GM21737 (cell line): Measurements from ENCODE around the gene GLIS2.

ENCODE experiments used
- ATAC-seq: cut with Tn5 transposase; IDR thresholded peaks from one replicate; pipeline ENCODE4 v1.9.1; 2021; ENCODE audit warnings: mild to moderate bottlenecking, moderate library complexity; ENCODE audit not compliant: unreplicated experiment

GLIS2 gene

DNA sequence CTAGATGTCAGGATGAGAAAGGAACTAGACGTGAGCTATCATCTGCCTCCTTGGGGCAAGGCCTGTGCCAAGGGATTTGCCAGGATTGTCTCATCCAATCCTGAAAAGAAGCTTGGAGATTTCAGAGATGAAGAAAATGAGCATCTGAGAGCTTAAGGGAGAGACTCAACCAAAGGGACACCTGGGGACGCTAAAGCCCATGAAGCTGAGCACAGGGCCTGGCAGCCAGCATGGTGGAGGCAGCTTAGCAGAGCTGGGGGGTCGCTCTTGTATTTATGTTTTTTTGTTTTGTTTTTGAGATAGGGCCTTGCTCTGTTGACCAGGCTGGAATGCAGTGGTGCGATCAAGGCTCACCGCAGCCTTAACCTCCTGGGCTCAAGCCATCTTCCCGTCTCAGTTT, 18.4 kb upstream of the GLIS2 start:
- ATAC-seq, result no peak

DNA sequence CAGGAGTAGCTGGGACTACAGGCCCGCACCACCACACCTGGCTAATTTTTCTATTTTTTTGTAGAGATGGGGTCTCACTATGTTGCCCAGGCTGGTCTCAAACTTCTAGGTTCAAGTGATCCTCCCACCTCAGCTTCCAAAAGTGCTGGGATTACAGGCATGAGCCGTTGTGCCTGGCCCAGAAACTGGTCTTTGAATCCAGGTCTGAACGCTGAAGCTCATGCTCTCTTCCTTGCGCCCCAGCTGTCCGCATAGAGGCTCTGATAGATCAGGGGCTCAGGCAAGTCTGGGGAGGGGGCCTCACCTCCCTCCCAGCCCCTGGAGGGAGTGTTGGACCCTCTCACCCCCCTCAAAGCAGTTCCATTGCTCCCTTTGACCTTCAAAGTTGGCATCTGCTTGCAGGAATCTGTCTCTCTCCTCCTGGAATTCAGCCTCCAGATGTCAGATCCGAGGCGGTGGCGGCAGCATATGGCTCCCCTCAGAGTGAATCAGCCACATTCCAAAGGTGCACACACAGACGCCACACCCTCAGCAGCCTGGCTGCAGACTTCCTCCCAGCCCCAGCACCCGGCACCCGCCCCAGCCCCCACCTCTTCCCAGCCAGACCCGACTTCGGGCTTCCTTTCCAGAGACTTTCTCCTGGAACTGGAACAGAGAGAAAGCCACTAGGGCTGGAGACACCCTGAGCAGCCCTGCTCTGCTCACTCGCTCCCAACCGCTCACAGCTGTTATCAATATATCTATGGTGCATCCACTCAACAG, 16.9 kb upstream of the GLIS2 start:
- ATAC-seq, result no peak

DNA sequence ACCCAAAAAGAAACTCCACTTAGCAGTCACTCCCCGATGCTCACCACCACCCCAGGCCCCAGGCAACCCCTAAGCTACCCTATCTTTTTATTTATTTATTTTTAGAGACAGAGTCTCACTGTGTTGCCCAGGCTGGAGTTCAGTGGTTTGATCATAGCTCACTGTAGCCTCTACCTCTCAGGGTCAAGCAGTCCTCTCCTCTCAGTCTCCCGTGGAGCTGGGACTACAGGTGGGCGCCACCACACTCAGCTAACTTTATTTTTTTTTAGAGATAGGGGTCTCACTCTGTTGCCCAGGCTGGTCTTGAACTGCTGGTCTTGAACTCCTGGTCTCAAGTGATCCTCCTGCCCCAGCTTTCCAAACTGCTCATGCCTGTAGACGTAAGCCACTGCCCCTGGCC, 14.7 kb upstream of the GLIS2 start:
- ATAC-seq, result no peak

DNA sequence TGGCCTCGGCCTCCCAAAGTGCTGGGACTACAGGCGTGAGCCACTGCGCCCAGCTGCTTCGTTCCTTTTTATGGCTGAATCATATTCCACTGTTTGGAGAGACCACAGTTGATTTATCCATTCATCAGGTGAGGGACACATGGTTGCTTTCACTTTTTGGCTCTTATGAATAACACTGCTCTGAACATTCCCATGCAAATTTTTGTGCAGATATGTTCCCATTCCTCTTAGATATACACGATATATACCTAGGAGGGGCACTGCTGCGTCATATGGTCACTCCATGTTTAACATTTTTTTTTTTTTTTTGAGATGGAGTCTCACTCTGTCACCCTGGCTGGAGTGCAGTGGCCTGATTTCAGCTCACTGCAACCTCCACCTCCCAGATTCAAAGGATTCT, 13.9 kb upstream of the GLIS2 start:
- ATAC-seq, result no peak

DNA sequence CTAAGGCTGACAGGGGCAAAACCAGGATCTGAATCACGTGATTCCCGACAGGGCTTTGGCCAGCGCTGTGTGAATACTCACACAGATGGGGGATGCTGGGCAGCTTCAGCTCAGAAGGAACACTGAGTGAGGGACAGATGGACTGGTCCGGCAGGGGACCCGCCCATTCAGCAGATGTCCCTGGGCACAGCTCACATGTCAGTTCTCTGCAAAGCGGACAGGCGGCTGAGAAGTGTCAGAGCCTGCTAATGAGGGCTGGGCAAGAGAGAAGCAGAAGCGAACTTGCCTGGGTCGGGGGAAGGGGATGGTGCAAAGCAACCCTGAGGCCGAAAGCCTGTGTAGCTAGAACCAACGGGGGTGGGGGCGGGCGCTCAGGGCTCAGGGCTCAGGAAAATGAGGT, 11.9 kb upstream of the GLIS2 start:
- no peak for ATAC-seq

DNA sequence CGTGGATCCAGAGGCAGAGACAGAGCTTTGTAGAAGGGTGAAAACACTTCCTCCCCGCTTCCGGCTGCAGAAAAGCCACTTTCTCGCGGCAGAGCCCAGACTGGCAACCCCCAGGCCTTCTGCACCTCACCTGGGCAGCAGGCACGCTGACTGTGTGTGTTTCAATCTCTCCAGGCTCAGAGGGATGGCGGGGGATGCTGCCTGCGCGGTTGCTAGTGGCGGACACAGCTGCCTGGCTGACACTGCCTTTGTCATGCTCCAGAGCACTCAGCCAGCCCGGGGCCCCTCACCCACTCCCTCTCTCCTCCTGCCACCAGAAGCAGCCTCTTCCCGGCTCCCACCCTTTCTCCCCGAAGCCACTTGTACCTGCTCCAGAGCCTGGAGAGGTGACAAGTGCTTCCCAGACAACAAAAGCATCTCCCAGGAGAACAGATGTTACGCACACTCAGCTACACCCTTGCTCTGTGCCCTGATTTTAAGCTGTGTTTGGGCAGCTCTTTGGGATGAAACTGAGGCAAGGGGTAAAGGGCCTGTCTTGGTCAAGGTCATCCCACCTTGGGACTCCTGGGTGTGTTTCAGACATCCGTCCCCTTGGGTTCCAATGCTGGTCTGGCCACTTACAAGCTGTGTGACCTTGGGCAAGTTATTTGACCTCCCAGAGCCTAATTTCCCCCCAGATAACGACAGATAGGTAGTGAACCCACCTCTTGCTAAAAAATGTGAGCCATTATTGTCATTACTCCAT, 9.2 kb upstream of the GLIS2 start:
- ATAC-seq, result no peak

DNA sequence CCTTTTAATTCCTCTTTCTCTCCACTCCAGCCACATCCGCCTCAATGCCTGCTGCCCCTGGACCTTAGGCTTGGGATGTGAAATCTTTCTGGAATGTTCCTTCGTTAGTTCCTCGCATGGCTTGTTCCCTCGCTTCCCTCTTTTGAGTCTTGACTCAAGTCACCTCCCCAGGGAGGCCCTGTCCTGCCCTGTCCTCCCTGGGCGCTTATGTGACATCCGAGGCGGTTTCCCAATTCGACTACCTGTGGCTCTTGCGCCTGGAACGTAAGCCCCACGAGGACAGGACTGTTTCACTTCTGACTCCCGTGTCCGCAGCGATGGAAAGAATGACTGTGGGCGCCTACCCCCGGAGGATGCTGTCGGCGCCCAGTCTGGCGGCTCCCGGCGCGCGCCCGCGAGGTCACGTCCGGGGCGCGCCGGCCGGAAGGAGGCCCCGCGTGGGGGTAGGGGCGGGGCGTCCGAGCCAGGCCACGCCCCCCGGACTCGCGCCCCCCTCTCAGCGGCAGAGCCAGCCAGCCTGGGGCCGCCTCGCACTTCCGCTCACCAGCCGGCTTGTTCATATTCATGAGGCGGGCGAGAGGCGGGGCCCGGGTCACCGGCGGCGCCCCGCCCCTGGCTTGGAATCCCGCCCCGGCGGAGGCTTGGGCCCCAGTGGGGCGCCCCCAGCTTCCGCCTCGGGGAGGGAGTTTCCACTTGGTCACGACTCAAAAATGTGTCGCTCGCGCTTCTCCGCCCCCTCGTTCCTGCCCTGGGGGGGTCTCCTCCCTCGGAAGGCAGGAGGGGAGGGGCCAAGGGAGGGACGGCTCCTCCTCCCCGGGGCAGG, 8.4 kb upstream of the GLIS2 start:
- peak; percentile 85 for ATAC-seq

DNA sequence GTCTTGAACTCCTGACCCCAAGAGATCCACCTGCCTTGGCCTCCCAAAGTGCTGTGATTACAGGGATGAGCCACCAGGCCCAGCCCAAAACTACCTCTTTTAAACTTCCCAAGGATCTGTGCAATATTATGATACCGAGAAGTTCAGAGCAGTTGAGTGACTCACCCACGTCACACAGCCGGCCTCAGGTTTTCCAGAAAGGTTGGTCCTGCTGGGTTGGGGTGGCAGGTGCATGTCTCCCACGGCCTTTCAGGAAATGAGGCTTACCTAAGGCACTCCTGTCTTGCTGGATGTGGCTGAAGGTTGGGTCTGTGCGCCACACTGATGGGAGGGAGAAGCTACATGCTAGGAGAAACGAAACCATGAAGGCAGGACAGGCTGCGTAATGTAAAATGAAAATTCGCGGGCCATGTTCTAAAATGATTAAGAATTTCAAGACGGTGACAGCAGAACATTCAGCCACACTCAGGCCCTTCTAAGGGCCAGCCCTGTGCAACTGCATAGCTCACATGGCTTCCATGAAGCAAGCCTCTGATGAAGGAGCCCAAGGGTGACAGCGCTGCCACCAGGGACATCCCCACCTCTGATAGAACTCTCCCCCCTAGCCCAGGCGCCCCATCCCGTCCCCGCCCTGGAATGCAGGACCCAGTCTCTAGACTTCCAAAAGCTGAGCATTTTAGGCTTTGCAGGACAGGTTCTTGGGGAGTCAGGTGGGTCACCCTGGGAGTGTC, 6.6 kb upstream of the GLIS2 start:
- no peak for ATAC-seq

DNA sequence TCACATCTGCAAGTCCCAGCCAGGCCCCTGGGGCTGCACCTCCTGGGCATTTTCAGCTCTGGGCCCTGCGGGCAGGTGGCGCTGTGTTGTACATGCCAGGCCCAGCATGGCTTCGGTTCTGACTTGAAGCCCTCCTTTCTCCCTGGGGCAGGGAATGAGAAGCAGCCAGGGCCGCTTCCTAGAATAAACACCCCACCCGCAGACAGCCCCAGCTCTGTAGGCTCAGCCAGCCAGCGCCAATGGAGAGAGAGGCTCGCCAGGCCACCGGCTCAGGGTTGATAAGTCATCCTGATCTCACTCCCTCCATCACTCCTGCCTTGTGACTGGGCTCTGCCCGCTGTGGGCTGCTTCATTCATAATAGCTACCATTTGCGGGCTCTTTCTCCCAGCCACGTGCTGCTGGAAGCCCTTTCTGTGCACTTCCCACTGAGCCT, 6.0 kb upstream of the GLIS2 start:
- ATAC-seq, result no peak

DNA sequence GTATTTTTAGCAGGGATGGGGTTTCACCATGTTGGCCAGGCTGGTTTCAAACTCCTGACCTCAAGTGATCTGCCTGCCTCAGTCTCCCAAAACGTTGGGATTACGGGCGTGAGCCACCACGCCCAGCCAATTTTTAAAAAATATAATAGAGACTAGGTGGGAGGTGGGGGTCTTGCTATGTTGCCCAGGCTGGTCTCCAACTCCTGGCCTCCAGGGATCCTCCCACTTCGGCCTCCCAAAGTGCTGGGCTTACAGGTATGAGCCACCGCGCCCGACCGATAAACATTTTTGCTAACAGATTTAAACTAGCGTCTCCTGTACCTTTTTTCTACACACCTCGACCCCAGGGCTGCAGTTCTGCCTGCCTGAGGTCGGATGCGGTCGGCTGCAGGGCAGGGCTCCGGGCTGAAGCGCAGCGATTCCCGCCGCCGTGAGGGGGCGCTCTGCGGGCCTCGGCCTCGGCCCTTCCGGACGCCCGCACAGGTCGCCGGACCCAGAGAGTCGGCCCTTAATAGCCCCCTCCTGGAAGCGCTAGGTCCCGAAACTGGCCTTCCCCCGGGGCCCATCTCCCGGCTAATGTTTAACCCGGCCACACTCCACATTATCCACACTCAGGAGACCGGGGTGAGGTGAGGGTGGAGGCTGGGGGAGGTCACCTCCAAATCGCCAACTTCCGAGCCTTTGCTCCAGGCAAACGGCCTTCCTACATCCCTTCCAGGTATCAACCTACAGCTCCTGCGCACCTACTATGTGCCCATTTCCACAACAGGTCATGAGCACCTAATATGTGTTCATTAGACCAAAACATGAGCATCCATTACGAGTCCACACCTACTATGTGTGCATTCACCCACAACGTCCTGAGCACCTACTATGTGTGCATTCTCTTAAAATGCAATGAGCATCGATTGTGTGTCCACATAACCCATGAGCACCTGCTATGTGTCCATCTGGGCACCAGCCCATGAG, 2.0 kb upstream of the GLIS2 start:
- ATAC-seq, result peak; percentile 47

DNA sequence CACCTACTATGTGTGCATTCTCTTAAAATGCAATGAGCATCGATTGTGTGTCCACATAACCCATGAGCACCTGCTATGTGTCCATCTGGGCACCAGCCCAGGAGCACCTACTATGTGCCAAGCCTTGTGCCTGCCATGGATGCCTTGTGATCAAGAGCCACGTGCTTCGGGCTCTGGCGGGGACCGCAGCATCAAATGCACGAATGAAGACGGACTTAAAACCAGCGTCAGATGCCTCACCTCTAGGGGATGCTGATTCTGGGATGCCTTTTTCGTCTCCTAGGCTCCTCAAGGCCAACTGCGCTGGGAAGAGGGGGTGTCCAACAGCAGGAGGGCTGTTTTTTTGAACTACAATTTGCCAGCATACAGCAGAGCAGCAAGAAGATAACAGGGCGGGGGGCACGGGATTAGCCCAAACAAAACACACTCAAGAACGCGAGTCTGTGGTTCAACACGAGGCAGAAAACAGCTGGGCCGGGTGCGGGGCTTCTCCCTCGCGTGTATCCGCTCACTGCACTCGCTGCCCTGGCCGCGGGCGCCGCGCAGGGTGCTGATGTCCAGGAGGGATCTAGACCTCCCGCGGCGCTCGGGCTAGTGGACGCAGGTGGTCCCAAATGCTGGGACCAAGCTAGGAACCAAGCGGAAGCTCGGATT, 1.2 kb upstream of the GLIS2 start:
- no peak for ATAC-seq

DNA sequence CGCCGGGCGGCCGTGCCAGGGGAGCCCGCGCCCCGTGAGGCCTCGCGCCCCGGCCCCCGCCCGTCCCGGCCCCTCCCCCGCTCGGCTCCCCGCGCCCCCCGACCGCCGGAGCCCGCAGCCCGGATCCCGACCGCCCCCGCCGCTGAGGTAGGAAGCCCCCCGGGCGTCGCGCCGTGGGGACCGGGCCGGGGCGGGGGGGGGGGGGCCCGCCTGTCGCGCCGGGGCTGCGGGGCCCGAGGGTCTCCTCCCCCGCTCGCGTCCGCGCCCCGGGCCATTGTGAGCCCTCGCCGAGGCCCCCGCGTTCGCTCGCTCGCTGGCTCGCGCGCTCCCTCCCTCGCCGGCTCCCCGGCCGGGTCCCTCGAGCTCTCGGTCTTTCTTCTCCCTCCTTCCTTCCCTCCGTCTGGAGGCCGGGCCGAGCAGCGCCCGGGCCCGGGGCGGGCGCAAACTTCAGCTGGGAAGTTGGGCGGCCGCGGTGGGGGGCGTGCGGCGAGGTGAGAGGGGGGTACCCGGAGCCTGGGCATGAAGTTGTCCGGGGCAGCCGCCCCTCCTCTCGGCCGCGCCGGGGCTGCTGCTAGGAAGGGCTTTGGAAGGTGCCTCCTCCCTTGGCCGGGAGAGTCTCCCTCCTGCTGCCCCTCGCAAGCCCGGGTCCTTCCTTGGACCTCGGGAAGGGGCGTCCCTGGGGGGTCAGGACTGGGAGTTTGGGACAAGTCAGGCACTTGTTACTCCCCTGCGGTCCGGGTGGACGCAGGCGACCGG, 419 bp downstream of the GLIS2 start:
- ATAC-seq, result no peak

DNA sequence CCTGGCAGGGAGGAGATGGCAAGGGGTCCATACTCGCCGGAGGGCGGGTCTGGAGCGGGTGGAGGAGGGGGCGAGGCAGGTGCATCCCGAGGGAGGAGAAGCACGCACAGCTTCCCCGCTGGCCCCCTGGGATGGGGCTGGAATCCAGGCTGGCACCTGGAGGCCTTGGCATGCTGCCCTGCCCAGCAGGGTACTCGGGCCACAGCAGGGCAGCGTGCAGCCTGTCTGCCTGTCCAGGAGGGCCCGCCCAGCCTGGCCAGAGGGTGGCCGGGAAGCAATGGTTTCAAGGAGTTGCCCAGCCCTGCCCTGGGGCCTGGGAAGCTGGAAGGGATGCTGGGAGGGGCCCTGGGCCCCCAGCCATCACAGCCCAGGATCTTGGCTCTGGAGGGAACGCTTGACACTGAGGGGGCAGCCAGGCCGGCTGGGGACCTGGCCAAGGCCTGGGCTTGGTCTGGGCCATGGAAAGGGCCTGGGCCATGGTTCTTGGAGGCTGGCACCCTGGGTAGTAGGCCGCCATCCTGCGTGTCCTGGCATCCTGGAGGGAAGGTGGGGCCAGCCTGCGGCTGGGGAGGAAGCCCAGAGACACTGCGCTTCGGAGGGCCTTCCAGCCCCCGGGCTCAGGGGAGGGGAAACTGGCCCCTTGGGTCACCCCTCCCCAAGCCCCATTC, 1.1 kb downstream of the GLIS2 start:
- ATAC-seq, result no peak

DNA sequence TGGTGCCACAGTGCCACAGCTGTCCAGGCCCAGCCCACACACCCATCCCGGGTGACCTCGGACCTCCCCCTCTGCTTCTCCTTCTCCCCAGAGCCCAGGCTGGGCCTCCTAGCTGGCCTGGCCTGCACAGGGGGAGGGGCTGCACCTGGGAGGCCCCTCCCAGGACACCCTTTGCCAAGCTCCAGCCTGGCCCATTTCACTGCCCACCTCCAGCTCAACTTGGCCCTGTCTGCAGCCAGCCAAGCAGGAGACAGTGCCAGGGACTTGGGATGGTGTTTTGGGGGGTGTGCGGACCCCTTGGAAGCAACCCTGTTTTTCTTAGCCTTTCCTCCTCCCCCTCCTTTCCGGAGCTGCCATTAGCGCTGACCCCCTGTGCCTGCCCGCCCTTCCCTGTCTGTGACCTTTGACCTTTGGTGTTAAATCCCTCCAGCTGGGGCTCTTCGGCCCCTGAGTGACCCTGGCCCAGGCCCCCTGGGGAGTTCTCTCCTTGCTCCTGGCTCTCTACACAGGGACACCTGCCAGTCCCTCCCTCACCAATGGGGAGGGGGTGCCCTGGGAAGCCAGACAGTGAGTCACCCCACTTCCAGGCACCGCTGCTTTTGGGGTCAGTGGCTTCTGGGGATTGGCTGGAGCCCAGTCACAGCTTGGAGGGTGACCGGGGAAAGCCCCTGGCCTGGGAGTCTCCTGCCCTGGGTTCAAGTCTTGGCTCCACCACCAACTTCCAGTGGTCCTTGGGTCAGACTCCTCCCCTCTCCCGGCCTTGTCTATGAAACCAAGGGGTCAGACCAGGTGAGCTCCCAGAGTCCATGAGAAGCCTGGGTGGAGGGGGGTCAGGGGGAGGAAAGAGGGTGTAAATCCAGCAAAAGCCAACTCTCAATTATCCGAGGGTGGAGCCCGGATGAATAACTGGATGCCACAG, 1.9 kb downstream of the GLIS2 start:
- no peak for ATAC-seq

DNA sequence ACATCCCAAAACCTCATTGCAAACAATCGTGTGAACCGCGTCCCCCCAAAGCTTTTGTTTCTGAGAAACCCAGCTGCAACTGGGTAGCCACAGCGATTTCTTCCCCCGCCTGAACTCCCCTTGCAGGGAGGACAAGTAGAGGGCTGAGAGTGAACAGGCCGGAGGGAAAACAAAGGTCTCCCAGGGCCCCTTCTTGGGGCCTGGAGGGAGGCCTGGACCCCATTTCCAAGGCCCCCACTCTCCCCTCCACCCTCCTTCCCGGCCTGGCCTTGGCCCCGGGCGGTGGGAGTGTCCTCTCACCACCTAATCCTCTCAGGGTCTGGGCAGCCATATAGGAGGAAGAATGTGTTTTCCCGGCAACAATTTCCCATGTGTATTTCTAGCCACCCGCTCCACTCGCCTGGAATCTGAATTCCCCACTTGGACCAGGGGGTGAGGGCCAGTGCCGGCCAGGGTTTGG, 2.6 kb downstream of the GLIS2 start:
- ATAC-seq, result no peak

DNA sequence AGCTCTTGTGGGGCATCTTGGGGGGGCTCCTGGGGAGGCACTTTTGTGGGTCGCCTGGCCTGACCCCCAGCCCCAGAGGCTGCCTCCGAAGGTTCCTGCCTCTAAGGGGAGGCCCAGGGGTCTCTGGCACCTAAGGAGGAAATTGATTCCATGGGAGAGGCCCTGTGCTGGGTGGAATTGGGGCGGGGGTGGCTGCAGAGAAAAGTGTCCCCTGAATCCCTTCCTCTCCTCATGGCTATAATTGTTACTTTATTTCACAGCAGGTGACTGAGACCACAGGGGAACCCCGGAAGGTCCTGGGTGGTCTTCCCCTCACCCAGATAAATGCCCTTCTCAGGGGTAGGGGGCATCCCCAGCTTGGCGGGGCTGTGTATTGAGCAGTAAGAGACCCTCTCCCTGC, 3.1 kb downstream of the GLIS2 start:
- ATAC-seq, result no peak
